Keratinocyte (primary cell): Measurements from ENCODE around the gene FAM78B. TPM values are rescaled to one million over a fixed set of nuclear protein-coding genes. Genes with fewer than 3 reads are reported as not detected.

ENCODE experiments used
- DNase-seq: peaks from one replicate; pipeline ENCODE4 v3.0.0-alpha.2; 2011; ENCODE audit warnings: low read depth, missing footprints, low spot score
- FAIRE-seq: peaks from 2 replicates; lab custom pipeline; 2011; peaks lifted over from hg19 to GRCh38; lab: Jason Lieb, UNC
- H2AFZ ChIP-seq: 2 replicates; pipeline ENCODE4 v1.6.0; 2012; ENCODE audit warnings: low read length, control low read depth, inconsistent platforms; ENCODE audit not compliant: control insufficient read depth
- H3K27ac ChIP-seq: 2 replicates; pipeline ENCODE4 v1.5.1; 2011; ENCODE audit warnings: low read length; ENCODE audit not compliant: control insufficient read depth, insufficient read depth
- H3K27me3 ChIP-seq: 3 replicates; pipeline ENCODE4 v1.6.0; 2011; ENCODE audit warnings: low read length; ENCODE audit not compliant: control insufficient read depth, insufficient read depth; ENCODE audit errors: extremely low read depth
- H3K36me3 ChIP-seq, 2 experiments: 2 replicates in 1 of 2; 3 replicates in 1 of 2; pipeline ENCODE4 v1.5.1; 2011; ENCODE audit warnings: low read length in 2 of 2, mild to moderate bottlenecking in 1 of 2; ENCODE audit not compliant: control insufficient read depth in 2 of 2, insufficient read depth in 2 of 2; ENCODE audit errors: extremely low read depth in 1 of 2
- H3K4me1 ChIP-seq: 3 replicates; pipeline ENCODE4 v1.5.1; 2011; ENCODE audit warnings: low read length; ENCODE audit not compliant: control insufficient read depth, insufficient read depth; ENCODE audit errors: extremely low read depth
- H3K4me2 ChIP-seq: 3 replicates; pipeline ENCODE4 v1.6.0; 2011; ENCODE audit warnings: low read depth, low read length; ENCODE audit not compliant: control insufficient read depth, insufficient read depth; ENCODE audit errors: extremely low read depth
- H3K4me3 ChIP-seq, 3 experiments: fragments of 200-600 bp in 1 of 3; sonication (generic) in 1 of 3; 2 replicates in 2 of 3; 3 replicates in 1 of 3; pipeline ENCODE4 v1.5.1; 2011 to 2016; ENCODE audit warnings: low read length in 3 of 3, mild to moderate bottlenecking in 3 of 3, control low read depth in 2 of 3, inconsistent platforms in 1 of 3, low read depth in 1 of 3, mixed read lengths in 1 of 3, mixed run types in 1 of 3, moderate library complexity in 1 of 3; ENCODE audit not compliant: control insufficient read depth in 2 of 3, insufficient read depth in 2 of 3; ENCODE audit errors: extremely low read depth in 1 of 3
- H3K79me2 ChIP-seq: 2 replicates; pipeline ENCODE4 v1.6.0; 2012; ENCODE audit warnings: low read length; ENCODE audit not compliant: control insufficient read depth, insufficient read depth
- H3K9ac ChIP-seq: 3 replicates; pipeline ENCODE4 v1.6.0; 2011; ENCODE audit warnings: low read length; ENCODE audit not compliant: control insufficient read depth, insufficient read depth; ENCODE audit errors: extremely low read depth
- H3K9me1 ChIP-seq: 3 replicates; pipeline ENCODE4 v1.6.0; 2011; ENCODE audit warnings: low read length; ENCODE audit not compliant: control insufficient read depth, insufficient read depth; ENCODE audit errors: extremely low read depth
- H3K9me3 ChIP-seq: 2 replicates; pipeline ENCODE4 v1.5.1; 2012; ENCODE audit warnings: low read depth, low read length; ENCODE audit not compliant: control insufficient read depth
- H4K20me1 ChIP-seq: 3 replicates; pipeline ENCODE4 v1.6.0; 2011; ENCODE audit warnings: low read length; ENCODE audit not compliant: control insufficient read depth, insufficient read depth; ENCODE audit errors: extremely low read depth
- CTCF ChIP-seq, 3 experiments: IDR thresholded peaks in 1 of 3; conservative IDR thresholded peaks in 1 of 3; optimal IDR thresholded peaks in 1 of 3; 2 replicates in 2 of 3; 3 replicates in 1 of 3; pipeline versions ENCODE3 to v1.5.1; 2011; ENCODE audit warnings: low read length in 3 of 3, mild to moderate bottlenecking in 3 of 3, moderate library complexity in 2 of 3, control low read depth in 1 of 3, inconsistent platforms in 1 of 3; ENCODE audit not compliant: insufficient read depth in 2 of 3; ENCODE audit errors: extremely low read depth in 1 of 3
- EZH2 ChIP-seq: IDR thresholded peaks from one replicate; pipeline ENCODE4 v1.6.1; 2012; ENCODE audit warnings: inconsistent platforms, mild to moderate bottlenecking, low read length, moderate library complexity
- dilution Hi-C: fragments of 300-500 bp; cut with MboI; formaldehyde crosslinking; loops from one replicate; pipeline ENCODE4 v1.7.0; 2020; ENCODE audit warnings: low sequenced_read_pairs; ENCODE audit not compliant: extremely low pct_ligation_motif_present
- polyA plus RNA-seq, 5 experiments: library from polyadenylated mRNA; depleted of rRNA in 3 of 5; stranded (reverse) in 3 of 5; stranded (forward) in 1 of 5; unstranded in 1 of 5; fragments of >200 nt; gene quantifications; 1 replicate in 1 of 5; 2 replicates in 3 of 5; 3 replicates in 1 of 5; pipeline versions ENCODE4 v1.2.1 to v1.2.3, GENCODE V29; 2011 to 2012; ENCODE audit warnings: missing spikeins in 2 of 5, low read depth in 1 of 5, low replicate concordance in 1 of 5

FAM78B gene
- polyA plus RNA-seq, 1 donor (not counting 4 experiments of a cell fraction or from before 2014, with no cell fraction given) = 0.07 TPM

GRCh38 chr1:166128195-166128594 lies 38.6 kb downstream of the FAM78B start:
- Histone ChIP-seq H3K4me3 (no peak overlapping the region), H3K27ac (no peak overlapping the region), H3K79me2 (no peaks in the 10 kb centered on the region), H3K27me3 (no peaks in the 10 kb centered on the region), H2AFZ (no peak overlapping the region), H3K9me3 (no peaks in the 10 kb centered on the region), H3K9ac (no peak overlapping the region), H3K4me1 (no peaks in the 10 kb centered on the region), H3K9me1 (no peaks in the 10 kb centered on the region), H3K36me3 (no peaks in the 10 kb centered on the region), H3K4me2 (no peak overlapping the region), H4K20me1 (no peaks in the 10 kb centered on the region)
- DNase-seq (no peak), FAIRE-seq (no peak)
- TF ChIP-seq EZH2 (no peak), CTCF (optimal IDR thresholded peaks at IDR 0.05 in 1 of 3, IDR thresholded peaks at IDR 0.05 in 1 of 3, conservative IDR thresholded peaks at IDR 0.05 in 1 of 3; ENCODE audit: extremely low read depth in 1 of 3, insufficient read depth in 2 of 3, low read length in 3 of 3) (no peak)
- dilution Hi-C loops = no loop called here

- no peak overlapping the region for H3K9ac ChIP-seq
- no peak overlapping the region for H2AFZ ChIP-seq
- no peaks in the 10 kb centered on the region for H3K9me1 ChIP-seq
- no peaks in the 10 kb centered on the region for H4K20me1 ChIP-seq
- no peaks in the 10 kb centered on the region for H3K4me1 ChIP-seq
- no peak for DNase-seq
- no peak overlapping the region for H3K4me2 ChIP-seq
- dilution Hi-C loops = no loop called here
- TF ChIP-seq EZH2 = no peak
- no peak for TF ChIP-seq CTCF (optimal IDR thresholded peaks at IDR 0.05 in 1 of 3, IDR thresholded peaks at IDR 0.05 in 1 of 3, conservative IDR thresholded peaks at IDR 0.05 in 1 of 3; ENCODE audit: extremely low read depth in 1 of 3, insufficient read depth in 2 of 3, low read length in 3 of 3)
- no peaks in the 10 kb centered on the region for H3K36me3 ChIP-seq
- no peak overlapping the region for H3K27ac ChIP-seq
- H3K79me2 ChIP-seq = no peaks in the 10 kb centered on the region
- FAIRE-seq = no peak
- no peak overlapping the region for H3K4me3 ChIP-seq
- H3K27me3 ChIP-seq = no peaks in the 10 kb centered on the region
- no peaks in the 10 kb centered on the region for H3K9me3 ChIP-seq
Observed at GRCh38 chr1:166127003-166127402, 39.8 kb downstream of the FAM78B start.
